RPMI8226 (cell line): ENCODE results near the gene MFAP2.

Source experiments
- DNase-seq: peaks from one replicate; pipeline ENCODE4 v3.0.0-alpha.2; 2015

MFAP2 gene

GRCh38 chr1:16980473-16981268 is at the start of gene MFAP2:
Gene MFAP2, minus strand, starts transcription at chr1:16980620. Its CDS starts 2,347 bp downstream, at chr1:16978273.
- peak; percentile 35 for DNase-seq

GRCh38 chr1:17030206-17030605 is 49.8 kb upstream of the MFAP2 start:
- DNase-seq: no peak

GRCh38 chr1:17028662-17029188 is 48.3 kb upstream of the MFAP2 start:
- DNase-seq: no peak

- peak; percentile 30 for DNase-seq
These were observed 47.5 kb upstream of the MFAP2 start for GRCh38 chr1:17027900-17028299.

- no peak for DNase-seq
These were observed 47.0 kb upstream of the MFAP2 start for GRCh38 chr1:17027403-17027802.

GRCh38 chr1:17024721-17025120 is 44.3 kb upstream of the MFAP2 start:
- no peak for DNase-seq

- no peak for DNase-seq
These were observed 43.2 kb upstream of the MFAP2 start for GRCh38 chr1:17023573-17023972.

GRCh38 chr1:17023102-17023501 is 42.7 kb upstream of the MFAP2 start:
- DNase-seq: no peak

- DNase-seq: no peak
These were observed 41.5 kb upstream of the MFAP2 start for GRCh38 chr1:17021896-17022295.

GRCh38 chr1:17020502-17020901 is 40.1 kb upstream of the MFAP2 start:
- DNase-seq: no peak

- DNase-seq: peak; percentile 77
These were observed 38.4 kb upstream of the MFAP2 start for GRCh38 chr1:17018849-17019248.

- DNase-seq: no peak
These were observed 37.0 kb upstream of the MFAP2 start for GRCh38 chr1:17017435-17017834.

- no peak for DNase-seq
These were observed 35.9 kb upstream of the MFAP2 start for GRCh38 chr1:17016317-17016661.

GRCh38 chr1:17014671-17015567 is 34.5 kb upstream of the MFAP2 start:
- DNase-seq: no peak

GRCh38 chr1:17013491-17014320 is 33.3 kb upstream of the MFAP2 start:
- DNase-seq: peak; percentile 76

- DNase-seq: peak; percentile 59
These were observed 32.5 kb upstream of the MFAP2 start for GRCh38 chr1:17012775-17013490.

GRCh38 chr1:17011439-17012307 is 31.3 kb upstream of the MFAP2 start, which contains the start of gene ATP13A2:
Gene ATP13A2, minus strand, starts transcription at chr1:17011928. Its CDS starts 190 bp downstream, at chr1:17011738.
- peak; percentile 96 for DNase-seq

GRCh38 chr1:17011092-17011438 is 30.6 kb upstream of the MFAP2 start:
- DNase-seq: no peak

- DNase-seq: peak; percentile 38
These were observed 29.3 kb upstream of the MFAP2 start for GRCh38 chr1:17009706-17010105.

GRCh38 chr1:17008208-17008855 is 27.9 kb upstream of the MFAP2 start:
- DNase-seq: no peak

GRCh38 chr1:17007121-17007520 is 26.7 kb upstream of the MFAP2 start:
- no peak for DNase-seq
